ENCODE results near the gene SLC19A2.

DNA sequence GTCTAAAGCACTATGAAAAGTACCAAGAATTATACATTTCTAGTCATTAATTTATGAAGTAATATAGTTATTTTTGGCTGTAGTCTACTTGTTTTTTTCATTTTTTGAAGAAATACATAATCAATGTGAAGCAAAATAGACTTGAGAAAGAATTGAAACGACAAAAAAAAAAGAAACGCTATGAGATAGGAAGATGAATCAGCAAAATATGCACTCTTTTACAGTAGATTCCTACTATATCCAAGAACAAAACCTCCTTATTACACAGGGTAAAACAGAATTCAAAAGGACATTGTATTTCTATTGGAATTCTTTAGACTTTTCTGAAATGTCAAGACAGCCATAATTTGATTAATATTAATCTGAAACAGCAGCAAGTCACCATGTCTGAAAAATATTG lies 32.8 kb downstream of the SLC19A2 start:
- TF ChIP-seq GATA2 (IDR thresholded peaks at IDR 0.05; ENCODE audit: low read depth, low read length) (no peak), GATA3 (IDR thresholded peaks at IDR 0.05; ENCODE audit: low read depth, low read length) (no peak)

Measured in SH-SY5Y (cell line).